Measurements from ENCODE around the gene ANO1.

DNA sequence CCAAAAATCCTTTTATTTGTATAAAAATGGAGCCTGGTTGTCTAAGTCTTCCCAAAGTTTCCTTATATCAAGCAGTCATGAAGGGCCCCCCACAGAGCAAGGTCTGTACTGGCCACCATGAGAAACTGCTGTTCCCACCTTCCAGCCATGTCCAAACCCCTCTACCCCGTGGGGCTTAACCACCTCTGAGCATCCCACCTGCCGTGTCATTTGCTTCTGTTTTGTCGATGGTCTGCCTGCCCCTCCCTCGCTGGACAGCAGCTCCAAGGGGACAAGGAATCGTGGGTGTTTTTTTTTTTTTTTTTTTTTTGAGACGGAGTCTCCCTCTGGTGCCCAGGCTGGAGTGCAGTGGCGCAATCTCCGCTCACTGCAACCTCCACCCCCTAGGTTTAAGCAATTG lies 11.1 kb upstream of the ANO1 start:
- TF ChIP-seq, protein P1, sequence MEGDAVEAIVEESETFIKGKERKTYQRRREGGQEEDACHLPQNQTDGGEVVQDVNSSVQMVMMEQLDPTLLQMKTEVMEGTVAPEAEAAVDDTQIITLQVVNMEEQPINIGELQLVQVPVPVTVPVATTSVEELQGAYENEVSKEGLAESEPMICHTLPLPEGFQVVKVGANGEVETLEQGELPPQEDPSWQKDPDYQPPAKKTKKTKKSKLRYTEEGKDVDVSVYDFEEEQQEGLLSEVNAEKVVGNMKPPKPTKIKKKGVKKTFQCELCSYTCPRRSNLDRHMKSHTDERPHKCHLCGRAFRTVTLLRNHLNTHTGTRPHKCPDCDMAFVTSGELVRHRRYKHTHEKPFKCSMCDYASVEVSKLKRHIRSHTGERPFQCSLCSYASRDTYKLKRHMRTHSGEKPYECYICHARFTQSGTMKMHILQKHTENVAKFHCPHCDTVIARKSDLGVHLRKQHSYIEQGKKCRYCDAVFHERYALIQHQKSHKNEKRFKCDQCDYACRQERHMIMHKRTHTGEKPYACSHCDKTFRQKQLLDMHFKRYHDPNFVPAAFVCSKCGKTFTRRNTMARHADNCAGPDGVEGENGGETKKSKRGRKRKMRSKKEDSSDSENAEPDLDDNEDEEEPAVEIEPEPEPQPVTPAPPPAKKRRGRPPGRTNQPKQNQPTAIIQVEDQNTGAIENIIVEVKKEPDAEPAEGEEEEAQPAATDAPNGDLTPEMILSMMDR (IDR thresholded peaks at IDR 0.05; ENCODE audit: low read length) = no peak
- no peak for TF ChIP-seq EZH2 (IDR thresholded peaks at IDR 0.05; ENCODE audit: borderline replicate concordance, low read length)
